GM23338 (cell line): ENCODE results near the gene GPR108.

Source experiments
- EZH2 ChIP-seq: fragments of 200-600 bp; sonication (generic); IDR thresholded peaks from one replicate; pipeline ENCODE4 v1.8.0; 2017; ENCODE audit warnings: antibody characterized with exemption, mild to moderate bottlenecking, low read depth; ENCODE audit not compliant: unreplicated experiment
- TF ChIP-seq, protein P1 (sequence below), 2 experiments: fragments of 200-600 bp in 1 of 2; sonication (generic) in 1 of 2; conservative IDR thresholded peaks; 2 replicates each; pipeline versions ENCODE4 v1.5.1 to v1.6.1; 2016 to 2017; ENCODE audit warnings: antibody characterized with exemption in 2 of 2, low read depth in 2 of 2, mild to moderate bottlenecking in 2 of 2, moderate library complexity in 1 of 2

DNA sequence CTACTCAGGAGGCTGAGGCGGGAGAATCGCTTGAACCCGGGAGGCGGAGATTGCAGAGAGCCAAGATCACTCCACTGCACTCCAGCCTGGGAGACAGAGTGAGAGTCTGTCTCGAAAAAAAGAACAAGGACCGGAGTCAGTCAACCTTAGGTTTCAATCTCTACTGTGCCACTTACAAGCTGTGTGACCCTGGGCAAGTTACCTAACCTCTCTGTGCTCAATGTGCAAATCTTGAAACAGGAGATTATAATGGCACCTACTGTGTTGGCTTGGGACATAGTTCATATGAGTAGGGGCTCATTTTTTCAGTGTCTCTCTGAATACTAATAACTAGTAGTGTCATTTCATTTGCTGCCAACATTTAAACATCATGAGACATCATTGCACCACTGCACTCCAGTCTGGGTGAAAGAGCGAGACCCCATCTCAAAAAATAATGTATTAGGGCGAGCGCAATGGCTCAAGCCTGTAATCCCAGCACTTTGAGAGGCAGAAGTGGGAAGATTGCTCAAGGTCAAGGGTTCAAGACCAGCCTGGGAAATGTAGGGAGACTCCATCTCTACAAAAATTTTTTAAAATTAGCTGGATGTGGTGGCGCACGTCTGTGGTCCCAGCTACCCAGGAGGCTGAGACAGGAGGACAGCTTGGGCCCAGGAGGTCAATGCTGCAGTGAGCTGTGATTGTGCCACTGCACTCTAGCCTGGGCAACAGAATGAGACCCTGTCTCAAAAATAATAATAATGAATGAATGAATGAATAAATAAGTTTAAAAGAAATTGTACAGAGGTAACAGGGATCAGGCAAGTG is 22.4 kb downstream of the GPR108 start:
- TF ChIP-seq, protein P1, sequence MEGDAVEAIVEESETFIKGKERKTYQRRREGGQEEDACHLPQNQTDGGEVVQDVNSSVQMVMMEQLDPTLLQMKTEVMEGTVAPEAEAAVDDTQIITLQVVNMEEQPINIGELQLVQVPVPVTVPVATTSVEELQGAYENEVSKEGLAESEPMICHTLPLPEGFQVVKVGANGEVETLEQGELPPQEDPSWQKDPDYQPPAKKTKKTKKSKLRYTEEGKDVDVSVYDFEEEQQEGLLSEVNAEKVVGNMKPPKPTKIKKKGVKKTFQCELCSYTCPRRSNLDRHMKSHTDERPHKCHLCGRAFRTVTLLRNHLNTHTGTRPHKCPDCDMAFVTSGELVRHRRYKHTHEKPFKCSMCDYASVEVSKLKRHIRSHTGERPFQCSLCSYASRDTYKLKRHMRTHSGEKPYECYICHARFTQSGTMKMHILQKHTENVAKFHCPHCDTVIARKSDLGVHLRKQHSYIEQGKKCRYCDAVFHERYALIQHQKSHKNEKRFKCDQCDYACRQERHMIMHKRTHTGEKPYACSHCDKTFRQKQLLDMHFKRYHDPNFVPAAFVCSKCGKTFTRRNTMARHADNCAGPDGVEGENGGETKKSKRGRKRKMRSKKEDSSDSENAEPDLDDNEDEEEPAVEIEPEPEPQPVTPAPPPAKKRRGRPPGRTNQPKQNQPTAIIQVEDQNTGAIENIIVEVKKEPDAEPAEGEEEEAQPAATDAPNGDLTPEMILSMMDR (conservative IDR thresholded peaks at IDR 0.05; ENCODE audit: low read depth in 2 of 2), result no peak
- TF ChIP-seq EZH2, result no peak
